GM12878 (cell line): ENCODE data around the gene NPAS3.

Source experiments
- ETV6 ChIP-seq, 2 experiments: fragments of 450-650 bp in 1 of 2; IDR thresholded peaks in 1 of 2; conservative IDR thresholded peaks in 1 of 2; 2 replicates each; pipeline ENCODE4 v1.6.1; 2014; ENCODE audit warnings: antibody characterized with exemption in 1 of 2, borderline replicate concordance in 1 of 2, low read depth in 1 of 2, mild to moderate bottlenecking in 1 of 2, moderate library complexity in 1 of 2
- EZH2 ChIP-seq: IDR thresholded peaks from 2 replicates; pipeline ENCODE4 v1.6.1; 2012; ENCODE audit warnings: low read depth, mild to moderate bottlenecking, control low read depth, inconsistent platforms, low read length, borderline replicate concordance; ENCODE audit not compliant: control insufficient read depth
- MXI1 ChIP-seq: fragments of 150-350 bp; IDR thresholded peaks from 2 replicates; pipeline ENCODE4 v1.6.1; 2011; ENCODE audit warnings: low read depth, mild to moderate bottlenecking, inconsistent platforms, low read length, improper control_type of control experiment
- MYC ChIP-seq: IDR thresholded peaks from 2 replicates; pipeline ENCODE4 v1.6.1; 2011; ENCODE audit warnings: mild to moderate bottlenecking, low read length, moderate library complexity, inconsistent platforms; ENCODE audit not compliant: insufficient read depth, insufficient replicate concordance, insufficient read length, severe bottlenecking
- POLR2AphosphoS5 ChIP-seq: IDR thresholded peaks from 2 replicates; pipeline ENCODE4 v1.6.1; 2011; ENCODE audit warnings: mild to moderate bottlenecking, low read length, inconsistent platforms
- SIN3A ChIP-seq: IDR thresholded peaks from 2 replicates; pipeline ENCODE4 v1.6.1; 2012; ENCODE audit warnings: low read depth, low read length, improper control_type of control experiment
- TF ChIP-seq, protein P1 (sequence below): IDR thresholded peaks from 2 replicates; pipeline ENCODE4 v1.6.1; 2012; ENCODE audit warnings: low read depth, low read length, improper control_type of control experiment
- TF ChIP-seq, protein P2 (sequence below): IDR thresholded peaks from 2 replicates; pipeline ENCODE4 v1.6.1; 2012; ENCODE audit warnings: mild to moderate bottlenecking, low read depth, low read length

GRCh38 chr14:33777681-33778080 lies 839.0 kb downstream of the NPAS3 start:
- TF ChIP-seq ETV6 (conservative IDR thresholded peaks at IDR 0.05 in 1 of 2, IDR thresholded peaks at IDR 0.05 in 1 of 2; ENCODE audit: borderline replicate concordance in 1 of 2, low read depth in 1 of 2): no peak
- no peak for TF ChIP-seq POLR2AphosphoS5
- TF ChIP-seq SIN3A: no peak
- TF ChIP-seq EZH2: no peak
- TF ChIP-seq MXI1: no peak
- TF ChIP-seq, protein P1, sequence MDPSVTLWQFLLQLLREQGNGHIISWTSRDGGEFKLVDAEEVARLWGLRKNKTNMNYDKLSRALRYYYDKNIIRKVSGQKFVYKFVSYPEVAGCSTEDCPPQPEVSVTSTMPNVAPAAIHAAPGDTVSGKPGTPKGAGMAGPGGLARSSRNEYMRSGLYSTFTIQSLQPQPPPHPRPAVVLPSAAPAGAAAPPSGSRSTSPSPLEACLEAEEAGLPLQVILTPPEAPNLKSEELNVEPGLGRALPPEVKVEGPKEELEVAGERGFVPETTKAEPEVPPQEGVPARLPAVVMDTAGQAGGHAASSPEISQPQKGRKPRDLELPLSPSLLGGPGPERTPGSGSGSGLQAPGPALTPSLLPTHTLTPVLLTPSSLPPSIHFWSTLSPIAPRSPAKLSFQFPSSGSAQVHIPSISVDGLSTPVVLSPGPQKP: no peak
- TF ChIP-seq, protein P2, sequence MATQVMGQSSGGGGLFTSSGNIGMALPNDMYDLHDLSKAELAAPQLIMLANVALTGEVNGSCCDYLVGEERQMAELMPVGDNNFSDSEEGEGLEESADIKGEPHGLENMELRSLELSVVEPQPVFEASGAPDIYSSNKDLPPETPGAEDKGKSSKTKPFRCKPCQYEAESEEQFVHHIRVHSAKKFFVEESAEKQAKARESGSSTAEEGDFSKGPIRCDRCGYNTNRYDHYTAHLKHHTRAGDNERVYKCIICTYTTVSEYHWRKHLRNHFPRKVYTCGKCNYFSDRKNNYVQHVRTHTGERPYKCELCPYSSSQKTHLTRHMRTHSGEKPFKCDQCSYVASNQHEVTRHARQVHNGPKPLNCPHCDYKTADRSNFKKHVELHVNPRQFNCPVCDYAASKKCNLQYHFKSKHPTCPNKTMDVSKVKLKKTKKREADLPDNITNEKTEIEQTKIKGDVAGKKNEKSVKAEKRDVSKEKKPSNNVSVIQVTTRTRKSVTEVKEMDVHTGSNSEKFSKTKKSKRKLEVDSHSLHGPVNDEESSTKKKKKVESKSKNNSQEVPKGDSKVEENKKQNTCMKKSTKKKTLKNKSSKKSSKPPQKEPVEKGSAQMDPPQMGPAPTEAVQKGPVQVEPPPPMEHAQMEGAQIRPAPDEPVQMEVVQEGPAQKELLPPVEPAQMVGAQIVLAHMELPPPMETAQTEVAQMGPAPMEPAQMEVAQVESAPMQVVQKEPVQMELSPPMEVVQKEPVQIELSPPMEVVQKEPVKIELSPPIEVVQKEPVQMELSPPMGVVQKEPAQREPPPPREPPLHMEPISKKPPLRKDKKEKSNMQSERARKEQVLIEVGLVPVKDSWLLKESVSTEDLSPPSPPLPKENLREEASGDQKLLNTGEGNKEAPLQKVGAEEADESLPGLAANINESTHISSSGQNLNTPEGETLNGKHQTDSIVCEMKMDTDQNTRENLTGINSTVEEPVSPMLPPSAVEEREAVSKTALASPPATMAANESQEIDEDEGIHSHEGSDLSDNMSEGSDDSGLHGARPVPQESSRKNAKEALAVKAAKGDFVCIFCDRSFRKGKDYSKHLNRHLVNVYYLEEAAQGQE: no peak
- TF ChIP-seq MYC: no peak
